NCI-H1694 treated with DMSO at 0.1 percent for 48 hours (cell line): ENCODE data around the gene DNAJB13.

Source experiments
- DNase-seq: peaks from one replicate; lab custom pipeline; 2025; lab: John Stamatoyannopoulos, UW

The DNAJB13 gene

DNA sequence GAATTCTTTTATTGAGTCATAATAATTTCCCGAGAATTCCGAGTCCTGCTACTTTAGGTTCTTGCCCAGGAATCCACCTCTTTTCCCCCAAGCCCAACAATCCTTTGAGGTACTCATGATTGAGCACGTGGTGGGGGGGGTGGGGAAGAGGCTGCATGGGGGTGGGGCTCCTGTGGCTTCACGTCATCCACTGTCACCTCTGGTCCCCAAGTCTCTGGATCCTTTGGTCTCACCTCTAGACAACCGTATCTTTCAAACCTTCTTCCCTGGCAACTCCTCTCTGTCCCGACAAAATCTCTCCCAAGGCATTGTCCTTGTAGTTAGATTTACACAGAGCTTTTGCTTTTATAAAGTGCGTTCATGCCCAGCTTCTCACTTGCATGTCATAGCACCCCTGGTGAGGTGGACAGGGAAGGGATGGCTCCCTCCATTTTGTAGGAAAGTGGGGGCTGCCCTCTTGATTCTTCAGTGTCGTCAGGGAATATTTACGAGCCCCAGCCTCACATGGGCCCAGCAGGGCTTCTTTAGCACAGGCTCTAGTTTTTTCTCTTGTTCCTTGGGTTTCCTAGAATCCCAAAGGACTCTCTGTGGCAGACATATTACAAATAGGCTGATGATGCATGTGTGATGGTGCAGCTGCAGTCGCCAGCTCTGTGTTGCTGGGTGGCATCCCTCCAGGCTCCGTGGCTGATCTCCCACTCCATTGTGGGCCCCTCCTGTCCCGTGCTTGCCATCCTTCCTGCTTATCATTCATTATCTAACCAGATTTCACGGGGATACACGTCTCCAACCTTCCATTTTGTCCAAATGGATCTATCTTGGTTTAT lies 49.7 kb downstream of the DNAJB13 start:
- DNase-seq, result no peak

GRCh38 chr11:74001822-74002286 lies 51.0 kb downstream of the DNAJB13 start:
- DNase-seq, result no peak

GRCh38 chr11:74002832-74003231 lies 52.0 kb downstream of the DNAJB13 start:
- no peak for DNase-seq

- DNase-seq, result no peak
Observed at GRCh38 chr11:74004046-74004695, 53.3 kb downstream of the DNAJB13 start.

GRCh38 chr11:74004759-74005615 lies 54.2 kb downstream of the DNAJB13 start:
- no peak for DNase-seq

GRCh38 chr11:74005721-74006517 lies 55.1 kb downstream of the DNAJB13 start:
- DNase-seq, result no peak

GRCh38 chr11:74006743-74007304 lies 56.0 kb downstream of the DNAJB13 start:
- DNase-seq, result no peak

DNA sequence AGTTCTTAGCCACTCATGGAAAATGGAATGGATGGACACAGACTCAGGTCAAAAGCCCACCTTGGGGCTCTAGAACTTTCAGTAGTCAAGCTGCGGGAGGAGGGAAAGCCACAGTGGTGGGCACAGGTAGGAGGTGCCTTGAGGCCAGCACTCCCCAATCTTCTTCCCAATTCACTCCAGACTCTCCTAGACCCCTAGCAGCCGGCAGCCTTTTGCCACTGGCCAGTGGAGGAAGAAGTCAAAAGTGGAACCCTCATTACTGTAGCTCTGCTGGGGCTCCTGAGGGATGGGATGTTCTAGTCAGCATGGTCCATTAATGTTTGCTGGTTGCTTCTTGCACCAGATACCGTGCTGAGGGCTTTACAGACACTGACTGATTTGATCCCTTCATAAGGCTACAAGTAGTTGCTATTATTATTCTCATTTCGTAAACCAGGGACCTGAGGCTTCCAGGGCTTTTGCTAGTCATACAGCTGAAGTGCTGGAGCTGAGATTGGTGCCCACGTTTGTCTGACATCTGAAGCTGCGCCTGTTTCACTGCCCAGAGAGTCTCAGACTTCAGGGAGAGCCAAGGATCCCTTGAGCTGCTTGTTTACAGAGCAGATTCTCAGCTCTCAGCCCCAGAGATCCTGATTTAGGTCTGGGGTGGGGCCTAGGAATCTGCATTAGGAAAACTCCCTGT lies 57.0 kb downstream of the DNAJB13 start:
- DNase-seq, result no peak

GRCh38 chr11:74008373-74009229 lies 57.8 kb downstream of the DNAJB13 start, which contains the start of gene UCP3:
Gene UCP3, minus strand, starts transcription at chr11:74009085. Its CDS starts 2,043 bp downstream, at chr11:74007042.
- no peak for DNase-seq

- DNase-seq, result no peak
Observed at GRCh38 chr11:74009230-74009547, 58.4 kb downstream of the DNAJB13 start.

DNA sequence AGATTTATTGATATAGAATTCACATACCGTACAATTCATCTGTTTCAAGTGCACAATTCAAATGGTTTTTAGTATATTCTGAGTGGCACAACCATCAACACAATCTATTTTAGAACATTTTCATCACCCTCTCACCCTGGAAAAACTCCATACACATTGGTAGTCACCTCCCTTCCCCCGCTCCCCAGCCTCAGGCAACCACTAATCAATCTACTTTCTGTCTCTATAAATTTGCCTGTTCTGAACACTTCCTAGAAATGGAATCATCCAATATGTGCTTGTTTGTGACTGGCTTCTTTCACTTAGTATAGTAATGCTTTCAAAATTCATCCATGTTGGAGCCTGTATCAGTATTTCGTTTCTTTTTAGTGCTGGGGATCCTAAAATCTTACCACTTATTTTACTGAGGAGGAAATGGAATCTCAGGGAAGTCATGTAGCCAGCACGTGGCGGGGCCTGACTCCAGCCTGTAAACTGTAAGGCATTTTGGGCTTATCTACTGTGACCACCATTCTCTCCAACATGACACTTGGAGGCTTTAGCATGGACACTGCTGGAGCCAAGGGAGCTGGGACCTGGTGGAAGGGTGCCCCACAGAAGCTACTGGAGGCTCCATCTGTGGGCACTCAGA lies 59.0 kb downstream of the DNAJB13 start:
- DNase-seq, result no peak

DNA sequence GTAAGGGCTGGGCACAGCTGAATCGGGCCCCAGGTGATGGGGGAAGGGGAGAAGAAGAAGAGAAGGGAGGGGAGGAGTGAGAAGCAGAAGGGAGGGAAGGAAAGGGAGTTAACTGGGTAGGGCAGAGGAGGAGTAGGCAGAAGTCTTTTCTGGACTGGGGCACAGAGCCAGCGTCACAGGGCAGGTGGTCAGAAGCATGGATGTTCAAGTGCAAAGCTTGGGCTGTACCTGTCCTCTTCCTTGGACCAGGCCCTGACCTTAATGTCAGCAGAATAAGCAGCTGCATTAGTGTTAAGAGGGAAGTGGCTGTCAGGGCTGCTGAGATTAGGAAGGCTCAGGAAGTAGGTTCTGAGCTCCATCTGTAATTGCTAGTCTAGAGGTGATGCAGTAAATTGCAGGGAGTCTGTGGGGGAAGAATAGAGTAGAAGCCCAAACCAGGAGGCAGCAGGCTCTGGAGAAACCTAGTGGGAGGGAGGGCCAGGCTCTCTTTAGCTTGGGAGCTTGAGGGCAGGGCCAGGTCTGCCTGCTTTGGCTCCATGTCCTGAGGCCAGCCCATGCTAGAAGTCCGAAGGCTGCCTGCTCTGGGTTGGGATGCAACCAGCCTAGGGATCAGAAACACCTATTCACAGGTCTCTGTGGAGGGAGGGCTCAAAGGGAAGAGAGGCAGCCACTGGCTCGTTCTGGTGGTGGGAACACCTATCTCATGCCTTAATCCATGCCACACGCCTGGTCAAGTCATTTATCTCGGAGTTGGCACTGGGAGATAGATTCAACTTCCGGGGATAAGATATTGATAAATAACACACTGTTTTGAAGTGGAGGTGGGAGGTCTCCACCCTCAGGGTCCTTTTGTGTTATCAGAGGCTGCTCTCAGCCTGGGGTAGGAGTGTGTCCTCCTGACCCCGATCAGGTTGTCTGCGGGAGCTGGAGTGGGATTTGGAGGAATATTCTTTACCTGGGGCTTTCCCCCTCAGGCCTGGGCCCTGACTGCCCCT lies 59.8 kb downstream of the DNAJB13 start:
- DNase-seq, result no peak

GRCh38 chr11:74011360-74012073 lies 60.7 kb downstream of the DNAJB13 start:
- DNase-seq, result no peak

DNA sequence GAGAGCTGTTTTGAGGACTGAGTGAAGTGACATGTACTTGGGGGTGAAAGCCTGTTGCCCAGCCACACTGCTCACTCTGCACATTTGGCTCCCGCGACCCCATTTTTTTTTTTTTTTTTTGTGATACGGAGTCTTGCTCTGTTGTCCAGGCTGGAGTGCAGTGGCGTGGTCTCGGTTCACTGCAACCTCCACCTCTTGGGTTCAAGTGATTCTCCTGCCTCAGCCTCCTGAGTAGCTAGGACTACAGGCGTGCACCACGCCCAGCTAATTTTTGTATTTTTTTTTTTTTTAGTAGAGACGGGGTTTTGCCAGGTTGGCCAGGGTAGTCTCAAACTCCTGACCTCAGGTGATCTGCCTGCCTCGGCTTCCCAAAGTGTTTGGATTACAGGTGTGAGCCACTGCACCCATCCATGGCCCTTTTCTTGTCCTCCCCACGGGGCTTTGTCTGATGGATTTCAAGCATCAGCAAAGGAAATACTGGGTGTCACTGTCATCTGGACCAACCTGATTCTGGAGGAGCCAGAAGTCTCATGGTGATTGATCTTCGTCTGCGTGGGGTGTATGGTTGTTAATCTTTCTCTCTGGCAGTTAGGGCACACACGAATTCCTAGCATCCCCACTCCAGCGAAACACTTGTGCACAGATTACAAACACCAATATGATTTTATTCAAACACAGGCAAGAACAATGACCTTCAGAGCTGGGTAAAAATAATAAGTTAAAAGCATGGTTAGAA lies 61.4 kb downstream of the DNAJB13 start:
- no peak for DNase-seq

DNA sequence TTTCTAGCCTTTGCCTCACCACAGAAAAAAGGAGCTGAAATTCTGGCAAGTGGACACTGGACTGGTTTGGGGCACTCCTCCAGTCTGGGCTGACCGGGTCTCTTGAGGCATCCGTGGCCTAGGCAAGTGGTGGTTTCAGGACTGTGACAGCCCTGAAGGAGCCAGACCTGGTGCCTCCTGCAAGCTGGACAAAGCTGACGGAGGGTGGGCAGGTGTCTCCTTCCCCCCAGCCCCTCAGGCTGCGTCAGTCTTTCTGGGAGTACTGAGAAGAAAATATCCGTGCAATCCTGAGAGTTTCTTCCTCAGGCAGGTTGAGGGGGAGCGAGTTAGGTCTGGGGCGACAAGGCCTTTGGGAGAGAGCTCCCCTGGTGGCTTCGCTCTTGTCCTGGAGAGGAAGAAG lies 62.3 kb downstream of the DNAJB13 start:
- no peak for DNase-seq

GRCh38 chr11:74014880-74015279 lies 64.1 kb downstream of the DNAJB13 start:
- DNase-seq, result no peak
